Neural crest cell (in vitro differentiated cells): ENCODE results near the gene CAPN11. TPM values are rescaled to one million over a fixed set of nuclear protein-coding genes. Genes with fewer than 3 reads are reported as not detected.

Source experiments
- DNase-seq: peaks from one replicate; pipeline ENCODE4 v3.0.0; 2021; ENCODE audit warnings: low read depth, mixed read lengths, low spot score
- H3K27ac Mint-ChIP-seq: one replicate; pipeline ENCODE4 v1.8.0; 2021; ENCODE audit warnings: mild to moderate bottlenecking, mixed read lengths; ENCODE audit not compliant: unreplicated experiment
- H3K27me3 Mint-ChIP-seq: 2 replicates; pipeline ENCODE4 v1.8.0; 2021; ENCODE audit warnings: low read depth, mild to moderate bottlenecking, mixed read lengths
- H3K36me3 Mint-ChIP-seq: 2 replicates; pipeline ENCODE4 v1.8.0; 2021; ENCODE audit warnings: low read depth, mild to moderate bottlenecking, mixed read lengths
- H3K4me1 Mint-ChIP-seq: 2 replicates; pipeline ENCODE4 v1.8.0; 2021; ENCODE audit warnings: mixed read lengths
- H3K4me3 Mint-ChIP-seq: one replicate; pipeline ENCODE4 v1.8.0; 2021; ENCODE audit warnings: mild to moderate bottlenecking, mixed read lengths
- H3K9me3 Mint-ChIP-seq: 2 replicates; pipeline ENCODE4 v1.8.0; 2021; ENCODE audit warnings: mixed read lengths
- total RNA-seq: library from RNA; stranded (reverse); gene quantifications from 2 replicates; pipeline ENCODE4 v1.2.1, GENCODE V29; 2021
- TF ChIP-seq, protein P1 (sequence below): fragments of 200-600 bp; sonication (generic); conservative IDR thresholded peaks from 2 replicates; pipeline ENCODE4 v1.5.0; 2021; ENCODE audit warnings: antibody characterized with exemption, mild to moderate bottlenecking

CAPN11 gene
- total RNA-seq, 1 donor from 2014 or later, result not detected

DNA sequence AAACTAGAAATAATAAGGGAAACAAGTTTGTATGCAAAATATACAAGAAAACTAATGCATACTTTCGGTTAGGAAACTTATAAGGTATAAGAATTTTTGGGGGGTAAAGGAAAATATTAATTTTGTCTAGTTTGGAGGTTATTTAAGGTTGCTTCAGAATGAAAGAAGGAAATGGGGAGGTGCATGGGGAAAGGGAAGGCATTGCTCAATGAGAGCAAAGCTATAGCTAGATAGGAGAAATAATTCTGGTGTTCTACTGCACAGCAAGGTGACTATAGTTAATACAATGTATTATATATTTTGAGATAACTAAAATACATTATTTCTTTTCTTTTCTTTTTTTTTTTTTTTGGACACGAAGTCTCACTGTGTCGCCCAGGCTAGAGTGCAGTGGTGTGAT, 52.7 kb downstream of the CAPN11 start:
- TF ChIP-seq, protein P1, sequence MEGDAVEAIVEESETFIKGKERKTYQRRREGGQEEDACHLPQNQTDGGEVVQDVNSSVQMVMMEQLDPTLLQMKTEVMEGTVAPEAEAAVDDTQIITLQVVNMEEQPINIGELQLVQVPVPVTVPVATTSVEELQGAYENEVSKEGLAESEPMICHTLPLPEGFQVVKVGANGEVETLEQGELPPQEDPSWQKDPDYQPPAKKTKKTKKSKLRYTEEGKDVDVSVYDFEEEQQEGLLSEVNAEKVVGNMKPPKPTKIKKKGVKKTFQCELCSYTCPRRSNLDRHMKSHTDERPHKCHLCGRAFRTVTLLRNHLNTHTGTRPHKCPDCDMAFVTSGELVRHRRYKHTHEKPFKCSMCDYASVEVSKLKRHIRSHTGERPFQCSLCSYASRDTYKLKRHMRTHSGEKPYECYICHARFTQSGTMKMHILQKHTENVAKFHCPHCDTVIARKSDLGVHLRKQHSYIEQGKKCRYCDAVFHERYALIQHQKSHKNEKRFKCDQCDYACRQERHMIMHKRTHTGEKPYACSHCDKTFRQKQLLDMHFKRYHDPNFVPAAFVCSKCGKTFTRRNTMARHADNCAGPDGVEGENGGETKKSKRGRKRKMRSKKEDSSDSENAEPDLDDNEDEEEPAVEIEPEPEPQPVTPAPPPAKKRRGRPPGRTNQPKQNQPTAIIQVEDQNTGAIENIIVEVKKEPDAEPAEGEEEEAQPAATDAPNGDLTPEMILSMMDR, result no peak
- no peak overlapping the region for H3K27ac Mint-ChIP-seq
- no peak for DNase-seq

DNA sequence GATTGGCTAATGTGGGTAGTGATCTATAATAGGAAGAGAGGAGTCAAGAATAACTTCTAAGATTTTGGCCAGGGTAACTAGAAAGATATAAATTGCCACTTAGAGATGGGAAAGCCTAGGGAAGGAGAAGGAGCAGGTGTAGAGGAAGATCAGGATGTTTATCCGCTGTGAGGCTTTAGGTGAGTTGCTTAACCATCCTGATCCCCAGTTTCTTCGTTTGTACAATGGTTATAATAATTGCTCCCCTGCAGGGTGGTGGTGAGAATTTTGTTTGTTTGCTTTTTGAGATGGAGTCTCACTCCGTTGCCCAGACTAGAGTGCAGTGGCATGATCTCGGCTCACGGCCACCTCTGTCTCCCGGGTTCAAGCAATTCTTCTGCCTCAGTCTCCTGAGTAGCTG, 55.7 kb downstream of the CAPN11 start:
- no peaks in the 10 kb centered on the region for H3K36me3 Mint-ChIP-seq
- no peaks in the 10 kb centered on the region for H3K9me3 Mint-ChIP-seq
- H3K4me1 Mint-ChIP-seq, result peaks cover 18% of the 10 kb centered on the region
- H3K27ac Mint-ChIP-seq, result no peak overlapping the region
- H3K27me3 Mint-ChIP-seq, result peaks cover 11% of the 10 kb centered on the region
- DNase-seq, result no peak
- H3K4me3 Mint-ChIP-seq, result no peak overlapping the region
- TF ChIP-seq, protein P1, result no peak

More for the DNA sequence above, 52.7 kb downstream of the CAPN11 start:
- Mint-ChIP-seq H3K36me3 (no peaks in the 10 kb centered on the region), H3K27me3 (peaks cover 3% of the 10 kb centered on the region), H3K4me1 (peaks cover 16% of the 10 kb centered on the region), H3K9me3 (no peaks in the 10 kb centered on the region), H3K4me3 (peak overlapping the region; percentile 39)

DNA sequence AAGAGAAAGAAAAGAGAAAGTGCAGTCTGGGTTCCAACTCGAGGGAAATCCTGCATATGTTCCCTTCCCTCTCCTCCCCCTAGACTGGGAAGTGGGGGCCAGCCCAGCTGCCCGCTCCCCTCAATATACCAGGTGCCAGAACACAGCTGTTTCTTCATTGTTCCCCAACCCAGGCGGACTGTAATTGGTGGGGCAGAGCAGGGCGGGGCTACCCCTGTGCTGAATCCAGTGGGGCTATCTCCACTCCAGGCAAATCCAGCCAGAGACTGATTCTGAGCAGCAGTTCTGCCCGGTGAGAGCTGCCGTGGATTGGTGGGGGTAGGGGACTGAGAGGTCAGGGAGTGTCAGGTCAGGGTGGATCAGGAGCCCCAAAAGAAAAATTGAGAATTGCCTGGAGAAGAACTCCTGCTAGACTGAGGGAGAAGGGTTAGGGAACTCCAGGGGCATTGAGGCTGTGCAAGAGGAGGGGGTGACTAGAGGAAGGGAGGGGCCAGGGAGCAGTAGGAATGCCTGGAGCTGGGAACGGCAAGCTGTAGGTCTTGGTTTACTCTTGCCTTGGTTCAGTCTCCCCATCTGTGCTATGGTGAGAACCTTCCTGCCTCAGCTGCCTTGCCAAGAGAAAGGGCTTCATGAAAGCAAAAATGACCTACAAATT, 58.2 kb downstream of the CAPN11 start, which contains the start of gene MYMX:
TSS of gene MYMX (plus strand) at position 250 of the 655 bp plus-strand sequence. CDS start 546 bp downstream, outside the sequence.
- no peak for DNase-seq
- H3K27me3 Mint-ChIP-seq, result peaks cover 11% of the 10 kb centered on the region
- TF ChIP-seq, protein P1, result no peak
- H3K36me3 Mint-ChIP-seq, result no peaks in the 10 kb centered on the region
- H3K4me3 Mint-ChIP-seq, result peak within 1 kb of the TSS; percentile 54
- no peaks in the 10 kb centered on the region for H3K9me3 Mint-ChIP-seq
- peaks cover 29% of the 10 kb centered on the region for H3K4me1 Mint-ChIP-seq
- no peak within 1 kb of the TSS for H3K27ac Mint-ChIP-seq

DNA sequence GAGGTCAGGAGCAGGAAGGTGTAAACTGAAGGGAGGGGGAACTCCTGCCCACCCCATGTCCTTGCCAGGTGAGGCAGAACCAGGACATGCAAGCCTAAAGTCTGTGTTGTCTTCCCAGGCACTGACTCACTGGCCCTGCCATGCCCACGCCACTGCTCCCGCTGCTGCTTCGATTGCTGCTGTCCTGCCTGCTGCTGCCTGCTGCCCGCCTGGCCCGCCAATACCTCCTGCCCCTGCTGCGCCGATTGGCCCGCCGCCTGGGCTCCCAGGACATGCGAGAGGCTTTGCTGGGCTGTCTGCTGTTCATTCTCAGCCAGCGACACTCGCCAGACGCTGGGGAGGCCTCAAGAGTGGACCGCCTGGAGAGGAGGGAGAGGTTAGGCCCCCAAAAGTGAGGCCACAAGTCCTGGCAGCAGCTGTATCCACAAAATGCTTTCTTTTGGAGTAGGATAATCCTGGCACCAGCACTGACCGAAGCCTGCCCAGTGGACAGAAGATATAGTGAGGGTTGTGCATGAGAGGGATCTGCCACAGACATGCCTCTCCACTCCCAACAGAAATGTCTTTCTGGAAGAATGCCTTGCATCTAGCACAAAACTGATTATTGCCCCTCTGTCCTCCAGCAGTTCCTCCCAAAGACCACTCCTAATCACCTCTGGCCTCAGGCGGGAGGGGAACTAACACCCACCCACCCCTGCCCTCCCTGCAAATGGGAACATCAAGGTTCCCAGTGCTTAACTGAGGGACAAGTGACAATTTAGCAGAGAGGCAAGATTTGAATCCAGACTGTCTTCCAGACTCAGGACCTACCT, 58.9 kb downstream of the CAPN11 start:
- peak overlapping the region; percentile 54 for H3K4me3 Mint-ChIP-seq
- H3K4me1 Mint-ChIP-seq, result peaks cover 30% of the 10 kb centered on the region
- H3K27ac Mint-ChIP-seq, result no peak overlapping the region
- peaks cover 11% of the 10 kb centered on the region for H3K27me3 Mint-ChIP-seq
- no peaks in the 10 kb centered on the region for H3K36me3 Mint-ChIP-seq
- no peak for DNase-seq
- TF ChIP-seq, protein P1, result no peak
- no peaks in the 10 kb centered on the region for H3K9me3 Mint-ChIP-seq

DNA sequence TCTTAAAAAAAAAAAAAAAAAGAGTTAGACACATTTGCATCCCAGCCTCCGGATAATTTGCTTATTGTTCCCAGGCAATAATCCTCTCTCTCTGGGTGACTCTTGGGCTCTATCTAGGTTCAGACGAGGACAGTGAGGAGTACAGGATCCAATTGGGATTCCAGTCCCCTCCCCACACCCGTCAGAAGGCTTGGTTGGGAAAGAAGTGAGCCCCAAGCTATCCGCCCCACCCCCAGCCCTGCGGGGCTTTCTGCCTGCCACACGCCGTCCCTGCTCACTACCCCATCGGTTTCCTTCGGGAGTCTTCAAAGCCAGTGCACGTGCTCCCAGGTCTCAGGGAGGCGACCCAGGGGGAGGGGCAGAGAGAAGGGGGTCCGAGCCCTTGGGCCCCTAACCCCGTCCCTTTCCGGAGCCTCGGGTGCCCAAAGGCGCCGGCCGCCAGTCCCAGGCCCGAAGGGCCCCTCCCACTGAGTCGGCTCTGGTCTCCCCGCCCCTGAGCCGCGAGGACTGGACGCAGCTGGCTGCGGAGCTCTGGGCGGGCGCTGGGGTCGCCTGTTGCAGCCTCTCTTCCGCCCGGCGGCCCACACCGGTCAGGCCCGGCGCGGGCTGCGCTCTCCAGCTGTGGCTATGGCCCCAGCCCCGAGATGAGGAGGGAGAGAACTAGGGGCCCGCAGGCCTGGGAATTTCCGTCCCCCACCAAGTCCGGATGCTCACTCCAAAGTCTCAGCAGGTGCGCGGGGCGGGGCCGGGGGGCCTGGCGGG, 60.6 kb downstream of the CAPN11 start:
- Mint-ChIP-seq H3K4me1 (peaks cover 41% of the 10 kb centered on the region), H3K9me3 (no peaks in the 10 kb centered on the region), H3K27ac (peak overlapping the region; percentile 50), H3K27me3 (peaks cover 16% of the 10 kb centered on the region), H3K36me3 (no peaks in the 10 kb centered on the region), H3K4me3 (peak overlapping the region; percentile 88)
- TF ChIP-seq, protein P1, result no peak
- peak; percentile 73 for DNase-seq
